CD4-positive, alpha-beta T cell treated with Interleukin-1 beta for 1 hour (primary cell): Measurements from ENCODE around the gene ITGB3.

Experiments
- DNase-seq, 2 donors: peaks; one replicate each; pipeline ENCODE4 v3.0.0-alpha.2; 2020 to 2022

Gene ITGB3

DNA sequence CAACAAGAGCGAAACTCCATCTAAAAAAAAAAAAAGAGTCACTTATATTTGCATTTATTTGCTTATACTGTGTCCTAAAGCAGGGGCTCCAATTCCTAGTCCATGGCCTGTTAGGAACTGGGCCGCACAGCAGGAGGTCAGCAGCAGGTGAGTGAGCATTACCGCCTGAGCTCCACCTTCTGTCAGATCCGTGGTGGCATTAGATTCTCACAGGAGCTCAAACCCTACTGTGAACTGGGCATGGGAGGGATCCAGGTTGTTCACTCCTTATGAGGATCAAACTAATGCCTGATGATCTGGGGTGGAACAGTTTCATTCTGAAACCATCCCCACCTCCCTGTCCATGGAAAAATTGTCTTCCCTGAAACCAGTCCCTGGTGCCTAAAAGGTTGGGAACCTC is 24.9 kb downstream of the ITGB3 start:
- no peak for DNase-seq

DNA sequence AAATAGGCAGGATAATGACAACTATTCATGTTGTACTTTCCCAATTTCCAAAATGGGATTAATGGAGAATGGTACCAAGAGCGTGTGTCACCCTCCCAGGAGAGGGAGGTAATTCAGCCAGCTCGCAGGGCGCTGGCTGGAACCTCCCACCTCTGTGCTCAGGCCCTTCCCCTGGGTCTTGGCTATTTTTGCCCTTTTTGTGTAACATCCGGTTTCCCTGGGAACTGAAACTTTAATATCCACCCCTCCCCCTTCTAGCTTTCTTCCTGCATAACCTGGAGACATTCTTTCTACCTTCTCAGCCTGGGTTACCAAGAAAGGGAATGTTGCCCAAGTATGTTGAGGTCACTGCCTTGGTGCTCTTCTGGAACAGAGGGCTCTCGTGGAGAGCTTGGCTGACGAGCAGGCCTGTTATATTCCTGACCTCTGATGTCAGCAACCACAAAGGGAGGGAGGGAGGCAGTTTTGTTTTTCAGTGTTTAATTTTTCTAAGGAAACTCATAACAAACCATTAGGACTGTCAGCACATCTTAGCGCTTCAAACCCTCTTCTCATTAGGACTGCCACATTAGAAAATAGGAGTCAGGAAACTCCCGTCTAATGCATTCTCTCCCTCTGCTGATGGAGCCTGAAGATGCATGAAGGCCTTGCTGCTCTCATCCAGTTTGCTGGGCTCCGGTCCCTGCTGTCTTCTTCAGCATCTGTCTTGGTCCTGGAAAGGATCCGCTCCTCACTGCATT is 25.6 kb downstream of the ITGB3 start:
- peak; percentile 1 to 51 for DNase-seq

DNA sequence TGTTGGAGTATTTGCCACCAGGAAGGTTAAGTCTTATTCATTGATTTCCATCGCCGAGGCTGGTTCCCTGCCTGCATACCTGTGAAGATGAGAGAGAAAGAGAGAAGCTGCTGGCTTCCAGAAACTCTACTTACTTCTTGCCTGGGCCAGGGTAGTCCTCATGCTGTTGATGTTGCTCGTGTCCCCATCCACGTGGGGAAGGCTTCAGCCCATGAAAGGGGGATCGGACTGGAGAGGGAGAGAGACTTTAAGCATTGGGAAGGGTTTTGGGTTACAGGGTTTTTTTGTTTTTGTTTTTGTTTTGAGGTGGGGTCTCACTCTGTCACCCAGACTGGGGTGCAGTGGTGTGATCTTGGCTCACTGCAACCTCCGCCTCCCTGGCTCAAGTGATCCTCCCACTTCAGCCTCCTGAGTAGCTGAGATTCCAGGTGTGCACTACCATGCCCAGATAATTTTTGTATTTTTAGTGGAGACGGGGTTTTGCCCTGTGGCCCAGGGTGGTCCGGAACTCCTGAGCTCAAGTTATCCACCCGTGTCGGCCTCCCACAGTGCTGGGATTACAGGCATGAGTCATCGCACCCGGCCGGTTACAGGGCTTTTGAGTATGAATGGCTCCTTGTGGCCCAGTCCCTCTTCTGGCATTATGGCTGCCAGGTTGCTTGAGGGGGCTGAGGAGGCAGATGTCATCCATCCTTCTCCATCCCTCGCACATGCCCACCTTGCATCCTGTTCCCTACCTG is 26.6 kb downstream of the ITGB3 start:
- no peak for DNase-seq

DNA sequence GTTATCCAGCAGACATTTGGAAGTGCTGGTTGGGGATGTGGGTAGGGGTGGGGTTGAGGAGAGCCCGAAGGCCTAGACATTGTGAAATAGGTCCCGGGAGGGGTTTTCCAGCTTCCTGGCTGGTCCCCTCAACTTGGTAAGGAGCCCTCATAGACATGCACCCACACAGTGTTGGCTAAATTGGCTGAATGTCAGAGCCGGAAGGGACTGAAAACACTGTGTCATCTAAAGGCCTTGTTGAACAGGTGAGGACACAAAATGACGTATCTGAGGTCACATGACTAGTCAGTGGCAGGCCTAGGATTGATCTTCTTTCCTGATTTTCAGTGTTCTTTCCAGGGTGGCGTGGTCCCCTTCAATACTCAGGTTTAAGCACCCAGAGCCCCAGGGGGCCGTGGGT is 27.6 kb downstream of the ITGB3 start:
- DNase-seq = no peak

GRCh38 chr17:47285003-47285402 is 31.4 kb downstream of the ITGB3 start:
- DNase-seq = no peak

GRCh38 chr17:47286198-47286914 is 32.7 kb downstream of the ITGB3 start:
- peak in 1 of 2 donors; percentile 52 for DNase-seq

GRCh38 chr17:47287068-47287467 is 33.4 kb downstream of the ITGB3 start:
- DNase-seq = no peak

GRCh38 chr17:47287639-47288038 is 34.0 kb downstream of the ITGB3 start:
- no peak for DNase-seq

DNA sequence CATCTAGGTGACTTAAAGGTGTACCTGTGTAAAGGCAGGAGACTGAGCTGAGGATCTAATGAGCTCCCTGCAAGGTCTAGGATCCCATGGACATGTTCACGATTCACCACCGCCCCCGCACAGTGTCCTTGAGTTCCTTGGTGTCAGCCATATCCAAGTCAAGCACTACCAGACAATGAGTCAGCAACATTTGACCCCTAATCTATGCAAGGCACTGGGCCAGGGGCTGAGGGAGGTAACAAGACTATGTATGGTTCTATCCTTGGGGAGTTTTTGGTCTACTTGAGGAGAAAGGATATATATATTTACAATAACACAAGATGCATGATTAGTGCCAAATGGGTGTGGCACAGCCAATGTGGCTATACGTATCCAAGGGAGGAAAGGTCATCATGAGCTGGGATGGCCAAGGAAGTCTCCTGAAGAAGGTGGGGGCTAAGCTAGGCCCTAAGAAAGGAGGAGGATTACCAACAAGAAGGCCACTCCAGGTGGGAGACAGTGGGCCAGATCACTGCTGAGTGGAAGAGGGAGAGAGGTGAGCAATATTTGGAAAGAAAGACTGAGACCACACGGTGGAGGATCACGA is 35.0 kb downstream of the ITGB3 start:
- no peak for DNase-seq

- no peak for DNase-seq
Measured at GRCh38 chr17:47289302-47289701, 35.7 kb downstream of the ITGB3 start.

DNA sequence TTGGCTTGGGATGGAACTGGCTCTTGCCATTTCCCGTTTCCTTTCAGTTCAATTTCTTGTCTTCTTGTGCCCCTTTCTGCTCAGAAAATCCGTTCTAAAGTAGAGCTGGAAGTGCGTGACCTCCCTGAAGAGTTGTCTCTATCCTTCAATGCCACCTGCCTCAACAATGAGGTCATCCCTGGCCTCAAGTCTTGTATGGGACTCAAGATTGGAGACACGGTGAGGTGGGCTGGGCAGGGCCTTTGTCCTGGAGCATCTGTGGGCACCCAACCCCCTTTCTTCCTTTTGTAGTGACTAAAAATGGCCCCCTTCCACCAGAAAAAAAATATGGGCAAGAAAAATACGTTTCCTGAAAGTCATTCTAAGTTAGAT is 37.2 kb downstream of the ITGB3 start:
- no peak for DNase-seq

DNA sequence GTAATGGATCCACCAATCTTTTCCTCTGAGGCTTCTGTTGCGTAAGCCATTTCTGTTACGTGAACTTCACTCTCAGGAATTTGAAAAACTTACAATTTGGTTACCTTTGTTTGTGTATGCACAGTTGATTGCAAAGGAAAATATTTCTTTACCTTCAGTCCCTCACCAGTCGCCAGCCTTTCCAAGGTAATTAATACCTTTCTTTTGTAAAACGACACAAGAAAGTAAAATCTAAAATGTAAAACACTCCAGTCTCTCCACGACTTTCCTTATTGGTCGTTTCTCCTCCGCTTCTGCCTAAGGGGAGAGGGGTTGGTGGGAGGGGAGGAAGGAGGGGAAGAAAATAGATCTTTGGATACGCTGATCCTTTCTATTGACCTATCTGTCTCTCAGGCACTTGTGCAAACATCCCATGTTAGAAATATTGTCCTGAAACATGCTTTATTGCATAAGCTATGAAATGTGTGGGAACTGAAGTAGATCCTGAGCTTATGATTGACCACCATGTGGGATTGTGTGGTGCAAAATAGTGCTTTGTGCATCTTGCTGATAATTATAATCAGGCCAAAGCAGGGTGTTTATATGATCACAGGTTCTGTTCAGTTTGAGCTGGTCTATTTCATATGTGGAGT is 37.7 kb downstream of the ITGB3 start:
- no peak for DNase-seq

DNA sequence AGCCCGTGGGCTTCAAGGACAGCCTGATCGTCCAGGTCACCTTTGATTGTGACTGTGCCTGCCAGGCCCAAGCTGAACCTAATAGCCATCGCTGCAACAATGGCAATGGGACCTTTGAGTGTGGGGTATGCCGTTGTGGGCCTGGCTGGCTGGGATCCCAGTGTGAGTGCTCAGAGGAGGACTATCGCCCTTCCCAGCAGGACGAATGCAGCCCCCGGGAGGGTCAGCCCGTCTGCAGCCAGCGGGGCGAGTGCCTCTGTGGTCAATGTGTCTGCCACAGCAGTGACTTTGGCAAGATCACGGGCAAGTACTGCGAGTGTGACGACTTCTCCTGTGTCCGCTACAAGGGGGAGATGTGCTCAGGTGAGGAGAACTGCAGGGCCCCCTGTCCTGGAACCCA is 38.6 kb downstream of the ITGB3 start:
- DNase-seq = no peak

GRCh38 chr17:47295037-47295873 is 41.6 kb downstream of the ITGB3 start:
- no peak for DNase-seq

DNA sequence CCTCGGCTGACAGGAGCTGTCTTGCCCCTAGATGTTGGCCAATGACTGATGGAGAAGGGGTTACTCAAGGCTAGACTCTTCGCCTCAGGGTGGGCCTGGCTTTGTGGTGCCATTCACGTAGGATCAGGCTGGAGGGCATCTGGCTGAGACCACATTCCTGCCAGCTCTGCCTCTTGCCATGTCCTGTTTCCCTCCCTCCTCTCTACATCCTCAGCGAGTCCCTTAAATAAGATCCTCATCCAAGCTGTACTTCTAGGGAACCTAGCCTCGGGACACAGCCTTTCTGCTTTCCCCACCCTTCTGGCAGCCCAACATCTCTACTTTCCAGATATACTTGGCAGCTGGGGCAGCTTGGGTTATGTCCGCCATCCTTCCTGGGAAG is 42.2 kb downstream of the ITGB3 start:
- DNase-seq = no peak

DNA sequence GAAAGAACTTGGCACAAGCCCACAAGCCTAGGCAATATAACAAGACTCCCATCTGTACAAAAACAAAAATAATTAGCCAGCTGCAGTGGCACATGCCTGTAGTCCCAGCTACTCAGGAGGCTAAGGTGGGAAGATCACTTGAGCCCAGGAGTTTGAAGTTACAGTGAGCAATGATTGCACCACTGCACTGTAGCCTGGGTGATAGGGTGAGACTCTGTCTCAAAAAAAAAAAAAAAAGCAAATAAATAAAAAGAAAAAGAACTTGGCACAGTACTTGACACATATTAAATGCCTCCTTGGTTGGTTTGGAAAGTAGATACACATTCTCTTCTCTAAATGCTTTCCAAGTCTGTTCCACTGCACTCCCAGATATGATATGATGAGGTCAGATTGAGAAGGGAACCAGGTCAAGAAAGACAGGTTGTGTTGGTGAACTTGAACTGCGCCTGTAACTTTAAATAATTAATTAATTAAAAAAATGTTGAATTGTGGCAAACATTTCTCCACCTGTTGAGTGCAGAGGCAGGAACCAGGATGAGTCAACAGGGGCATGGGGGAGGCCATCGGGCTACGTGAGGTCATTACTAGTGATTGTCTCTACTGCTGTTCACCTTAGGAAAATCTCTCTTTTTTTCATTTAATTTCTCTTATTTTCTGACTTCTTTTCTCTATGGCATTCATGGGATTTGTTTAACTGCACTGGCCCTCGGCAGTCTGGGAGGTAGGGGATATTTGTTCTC is 44.2 kb downstream of the ITGB3 start:
- DNase-seq = no peak

DNA sequence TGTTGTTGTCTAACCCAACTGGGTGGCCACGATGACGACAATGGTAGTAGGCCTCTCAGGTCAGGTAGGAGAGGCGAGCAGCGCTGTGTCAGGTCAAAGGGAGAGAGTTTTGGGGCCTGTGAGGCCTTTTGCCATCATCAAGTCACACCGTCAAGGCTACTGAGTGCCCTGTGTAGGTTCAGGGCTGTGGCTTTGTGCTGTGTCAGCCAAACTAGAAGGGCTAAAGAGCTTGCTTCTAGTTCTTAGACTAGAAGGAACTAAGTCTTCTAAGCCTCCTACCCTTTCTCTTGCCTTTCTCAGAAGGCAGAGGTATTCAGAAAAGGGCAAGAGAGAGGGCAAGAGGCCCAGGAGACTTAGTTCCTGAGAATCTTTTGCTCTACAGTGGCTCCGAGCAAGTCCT is 45.1 kb downstream of the ITGB3 start:
- no peak for DNase-seq

GRCh38 chr17:47299239-47299910 is 45.7 kb downstream of the ITGB3 start:
- no peak for DNase-seq

- no peak for DNase-seq
Measured at GRCh38 chr17:47300718-47301117, 47.1 kb downstream of the ITGB3 start.

- DNase-seq = no peak
Measured at GRCh38 chr17:47301161-47301560, 47.5 kb downstream of the ITGB3 start.

GRCh38 chr17:47301831-47302230 is 48.2 kb downstream of the ITGB3 start:
- DNase-seq = no peak
